Natural killer cell treated with Interleukin-12 subunit alpha and Interleukin-12 subunit beta and Interleukin-15 and Interleukin-18, amount 100 ng/mL, for 72 hours (primary cell): ENCODE results near the gene C4orf46. TPM values are rescaled to one million over a fixed set of nuclear protein-coding genes. Genes with fewer than 3 reads are reported as not detected.

ENCODE experiments used
- ATAC-seq, 2 donors: fragments of 150-1000 bp; cut with Tn5 transposase in 1 of 2; sonication (Bioruptor Pico), chemical (Tn5 transposase) in 1 of 2; 2 replicates each; pipeline ENCODE4 v1.10.0; 2021
- DNase-seq: peaks from one replicate; pipeline ENCODE4 v3.0.0; 2022; ENCODE audit warnings: low spot score
- H3K27ac Mint-ChIP-seq, 2 donors: 1 replicate in 1 of 2; 2 replicates in 1 of 2; pipeline ENCODE4 v1.8.0; 2022; ENCODE audit warnings: mixed read lengths in 2 of 2, mild to moderate bottlenecking in 1 of 2, moderate library complexity in 1 of 2
- H3K27me3 Mint-ChIP-seq, 2 donors: 1 replicate in 1 of 2; 2 replicates in 1 of 2; pipeline ENCODE4 v1.8.0; 2022; ENCODE audit warnings: mixed read lengths in 2 of 2
- H3K36me3 Mint-ChIP-seq: one replicate; pipeline ENCODE4 v1.8.0; 2022; ENCODE audit warnings: mixed read lengths
- H3K4me1 Mint-ChIP-seq, 2 donors: 1 replicate in 1 of 2; 2 replicates in 1 of 2; pipeline ENCODE4 v1.8.0; 2022; ENCODE audit warnings: low read depth in 2 of 2, mixed read lengths in 2 of 2, mild to moderate bottlenecking in 1 of 2
- H3K4me3 Mint-ChIP-seq: one replicate; pipeline ENCODE4 v1.8.0; 2022; ENCODE audit warnings: mixed read lengths
- H3K9me3 Mint-ChIP-seq: 2 replicates; pipeline ENCODE4 v1.8.0; 2022; ENCODE audit warnings: mixed read lengths
- total RNA-seq, 2 donors: library from RNA; stranded (reverse); gene quantifications; one replicate each; pipeline ENCODE4 v1.2.3, GENCODE V29; 2022

Gene C4orf46
- total RNA-seq, 2 donors from 2014 or later: 12.8 to 14.5 TPM

DNA sequence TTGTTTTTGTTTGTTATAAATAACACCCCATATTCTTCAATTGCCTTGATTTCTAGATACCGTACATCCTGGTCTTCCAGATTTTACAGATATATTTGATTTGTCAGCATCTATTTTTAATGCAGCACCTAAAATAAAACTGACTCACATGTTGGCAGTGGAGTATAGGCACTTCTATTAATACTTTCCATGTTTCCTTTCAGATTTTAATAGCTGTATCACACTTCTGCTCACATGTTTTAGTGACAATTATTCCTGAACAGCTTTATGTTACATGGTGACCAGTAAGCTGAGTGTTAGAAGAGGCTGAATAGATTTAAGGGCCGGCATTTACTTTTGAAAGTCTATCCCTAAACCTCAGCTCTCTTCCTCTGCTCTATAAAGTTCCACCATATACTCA lies 46.1 kb downstream of the C4orf46 start:
- H3K9me3 Mint-ChIP-seq: no peaks in the 10 kb centered on the region
- DNase-seq (no peak), ATAC-seq (no peak)
- no peak overlapping the region for H3K27ac Mint-ChIP-seq
- H3K4me3 Mint-ChIP-seq: no peak overlapping the region
- H3K4me1 Mint-ChIP-seq: no peaks in the 10 kb centered on the region
- H3K27me3 Mint-ChIP-seq: peaks cover 12 to 26% of the 10 kb centered on the region in 2 donors
- H3K36me3 Mint-ChIP-seq: no peaks in the 10 kb centered on the region

DNA sequence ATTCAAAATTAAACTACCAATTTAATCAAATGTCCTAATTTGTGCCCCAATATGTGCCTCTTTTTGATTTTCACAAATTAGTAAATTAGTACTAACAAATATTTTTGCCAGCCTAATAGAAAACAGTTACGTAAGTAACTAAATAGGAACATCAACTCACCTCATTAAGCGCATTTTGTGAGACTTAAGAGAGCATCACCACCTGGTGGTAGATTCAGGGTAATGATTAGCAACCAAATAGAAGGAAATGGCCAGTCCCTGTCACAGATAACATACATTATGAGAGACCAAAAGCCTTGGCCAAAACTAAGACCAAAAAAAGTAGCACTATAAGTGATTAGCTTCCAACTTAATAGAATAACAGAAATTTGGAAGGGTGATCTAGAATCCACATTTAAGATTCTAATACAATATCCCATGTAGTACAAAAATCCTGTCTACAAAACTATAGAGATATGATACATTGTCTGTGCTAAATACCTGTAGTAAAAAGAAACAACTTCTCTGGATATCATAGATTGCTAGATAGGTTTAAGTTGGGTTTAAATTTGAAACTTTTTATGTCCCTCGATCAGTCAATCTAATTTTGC lies 46.7 kb downstream of the C4orf46 start:
- no peak overlapping the region for H3K27ac Mint-ChIP-seq
- ATAC-seq (no peak), DNase-seq (no peak)
- H3K27me3 Mint-ChIP-seq: peaks cover 12 to 31% of the 10 kb centered on the region in 2 donors
- no peaks in the 10 kb centered on the region for H3K36me3 Mint-ChIP-seq
- no peak overlapping the region for H3K4me3 Mint-ChIP-seq
- H3K9me3 Mint-ChIP-seq: no peaks in the 10 kb centered on the region
- no peaks in the 10 kb centered on the region for H3K4me1 Mint-ChIP-seq

GRCh38 chr4:158622251-158622650 lies 49.4 kb downstream of the C4orf46 start:
- no peak overlapping the region for H3K27ac Mint-ChIP-seq
- no peaks in the 10 kb centered on the region for H3K4me1 Mint-ChIP-seq
- H3K9me3 Mint-ChIP-seq: no peaks in the 10 kb centered on the region
- no peak overlapping the region for H3K4me3 Mint-ChIP-seq
- H3K36me3 Mint-ChIP-seq: no peaks in the 10 kb centered on the region
- DNase-seq (no peak), ATAC-seq (no peak)
- H3K27me3 Mint-ChIP-seq: peaks cover 12 to 45% of the 10 kb centered on the region in 2 donors

DNA sequence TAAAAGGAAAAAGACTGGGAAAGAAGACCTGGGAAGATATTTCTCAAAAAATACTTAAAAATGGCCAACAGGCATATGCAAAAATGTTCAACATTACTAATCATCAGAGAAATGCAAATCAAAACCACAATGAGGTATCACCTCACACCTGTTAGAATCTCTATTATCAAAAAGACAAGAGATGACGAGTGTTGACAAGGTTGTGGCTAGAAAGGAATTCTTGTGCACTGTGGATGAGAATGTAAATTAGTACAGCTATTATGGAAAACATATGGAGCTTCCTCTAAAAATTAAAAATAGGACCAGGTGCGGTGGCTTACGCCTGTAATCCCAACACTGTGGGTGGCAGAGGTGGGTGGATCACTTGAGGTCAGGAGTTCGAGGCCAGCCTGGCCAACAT lies 50.0 kb downstream of the C4orf46 start:
- no peak overlapping the region for H3K4me3 Mint-ChIP-seq
- H3K27me3 Mint-ChIP-seq: peaks cover 12 to 45% of the 10 kb centered on the region in 2 donors

DNA sequence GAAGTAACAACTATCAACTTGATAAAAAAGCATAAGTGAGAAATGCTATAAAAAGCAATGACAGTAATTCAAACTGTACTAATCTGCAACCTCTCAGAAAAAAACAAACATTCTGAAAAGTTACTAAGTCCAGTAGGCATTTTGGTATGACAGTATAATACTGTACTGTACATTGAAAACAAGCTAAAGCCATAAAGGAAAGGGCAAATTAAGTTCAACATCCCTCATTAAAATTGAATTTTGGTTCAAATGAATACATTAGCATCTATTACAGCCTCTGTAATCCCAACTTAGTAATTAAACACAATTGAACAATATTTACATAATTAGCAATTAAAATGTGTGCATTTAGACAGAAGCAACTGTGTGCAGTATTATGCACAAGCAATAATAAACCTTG lies 53.7 kb downstream of the C4orf46 start:
- no peaks in the 10 kb centered on the region for H3K9me3 Mint-ChIP-seq

More for the DNA sequence above, 50.0 kb downstream of the C4orf46 start:
- no peak for DNase-seq
- Mint-ChIP-seq H3K9me3 (no peaks in the 10 kb centered on the region), H3K4me1 (no peaks in the 10 kb centered on the region), H3K36me3 (no peaks in the 10 kb centered on the region), H3K27ac (no peak overlapping the region)
- ATAC-seq: no peak

More for the DNA sequence above, 53.7 kb downstream of the C4orf46 start:
- no peak for ATAC-seq
- DNase-seq: no peak
- H3K4me3 Mint-ChIP-seq: no peak overlapping the region
- H3K4me1 Mint-ChIP-seq: no peaks in the 10 kb centered on the region
- no peak overlapping the region for H3K27ac Mint-ChIP-seq
- H3K36me3 Mint-ChIP-seq: no peaks in the 10 kb centered on the region
- peaks cover 9 to 50% of the 10 kb centered on the region in 2 donors for H3K27me3 Mint-ChIP-seq

Other genes with a start within 250 kb of the C4orf46 start
- not detected for gene RXFP1, start 150.0 kb downstream of the C4orf46 start, total RNA-seq
- 10 to 100 TPM; 29.9 to 36.1 TPM for gene ETFDH, start 409 bp upstream of the C4orf46 start, total RNA-seq
- 10 to 100 TPM; 32.8 to 55.6 TPM for gene PPID, start 51.5 kb upstream of the C4orf46 start, total RNA-seq
- 10 to 100 TPM; 17.5 to 35.6 TPM for gene FNIP2, start 97.1 kb upstream of the C4orf46 start, total RNA-seq